NB4 (cell line): ENCODE data around the gene IFFO2.

ENCODE experiments used
- DNase-seq: peaks from one replicate; pipeline ENCODE4 v3.0.0; 2010; ENCODE audit warnings: low read depth
- H3K4me3 ChIP-seq: one replicate; pipeline ENCODE4 v1.5.1; 2011; ENCODE audit warnings: mild to moderate bottlenecking, low read depth, low read length, moderate library complexity
- CTCF ChIP-seq: IDR thresholded peaks from one replicate; pipeline ENCODE4 v1.5.1; 2012; ENCODE audit warnings: low read depth, low read length
- MYC ChIP-seq: IDR thresholded peaks from 2 replicates; pipeline ENCODE4 v1.6.1; 2011; ENCODE audit warnings: low read depth, low read length
- POLR2A ChIP-seq: IDR thresholded peaks from 2 replicates; pipeline ENCODE4 v1.6.1; 2011; ENCODE audit warnings: mild to moderate bottlenecking; ENCODE audit not compliant: insufficient read length; ENCODE audit errors: extremely low read depth
- TF ChIP-seq, protein P1 (sequence below): IDR thresholded peaks from 2 replicates; pipeline ENCODE4 v1.6.1; 2011; ENCODE audit warnings: low read depth, low read length

The IFFO2 gene

DNA sequence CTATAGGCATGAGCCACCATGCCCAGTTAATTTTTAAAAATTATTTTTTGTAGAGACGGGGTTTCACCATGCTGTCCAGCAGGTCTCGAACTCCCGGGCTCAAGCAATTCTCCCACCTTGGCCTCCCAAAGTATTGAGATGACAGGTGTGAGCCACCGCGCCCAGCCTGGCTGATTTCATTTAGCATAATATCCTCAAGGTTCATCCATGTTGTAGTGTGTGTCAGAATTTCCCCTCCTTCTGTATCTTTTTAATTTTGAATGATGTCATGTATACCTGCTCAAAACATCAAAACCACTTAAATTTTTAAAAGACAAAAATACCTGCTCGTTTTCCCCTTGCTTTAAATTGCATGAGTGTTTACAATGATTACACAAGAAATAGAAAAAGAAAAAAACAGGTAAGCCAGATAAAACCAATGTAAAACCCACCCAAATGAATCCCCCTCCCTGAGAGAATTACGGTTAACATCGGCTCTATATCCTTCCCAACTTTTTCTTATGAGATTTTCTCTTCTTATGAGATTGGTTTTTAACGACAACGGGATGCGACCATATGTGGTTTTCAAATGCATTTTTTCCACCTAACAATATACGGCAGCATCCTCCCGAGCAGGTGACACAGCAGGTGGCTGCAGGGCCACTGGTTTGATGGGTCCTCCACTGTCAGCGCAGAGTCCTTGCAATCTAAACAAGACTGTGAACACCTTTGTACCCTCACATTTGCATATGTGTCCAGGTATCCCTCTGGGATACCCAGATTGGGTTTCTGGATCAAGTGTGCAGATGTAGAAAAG is 22.1 kb downstream of the IFFO2 start:
- TF ChIP-seq, protein P1, sequence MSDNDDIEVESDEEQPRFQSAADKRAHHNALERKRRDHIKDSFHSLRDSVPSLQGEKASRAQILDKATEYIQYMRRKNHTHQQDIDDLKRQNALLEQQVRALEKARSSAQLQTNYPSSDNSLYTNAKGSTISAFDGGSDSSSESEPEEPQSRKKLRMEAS, result no peak
- TF ChIP-seq MYC, result no peak
- DNase-seq, result no peak
- H3K4me3 ChIP-seq, result no peak overlapping the region

GRCh38 chr1:18932879-18933278 is 23.6 kb downstream of the IFFO2 start:
- no peak for TF ChIP-seq MYC
- no peak for TF ChIP-seq CTCF
- TF ChIP-seq, protein P1, result no peak
- H3K4me3 ChIP-seq, result no peak overlapping the region
- DNase-seq, result no peak

- no peak for TF ChIP-seq POLR2A
- TF ChIP-seq CTCF, result no peak
- TF ChIP-seq MYC, result no peak
- no peak for DNase-seq
- no peak overlapping the region for H3K4me3 ChIP-seq
Observed at GRCh38 chr1:18932387-18932786, 24.1 kb downstream of the IFFO2 start.

GRCh38 chr1:18931730-18932129 is 24.7 kb downstream of the IFFO2 start:
- no peak for DNase-seq

GRCh38 chr1:18929686-18930085 is 26.8 kb downstream of the IFFO2 start:
- TF ChIP-seq MYC (no peak), CTCF (no peak), POLR2A (no peak)
- TF ChIP-seq, protein P1, result no peak
- no peak overlapping the region for H3K4me3 ChIP-seq
- no peak for DNase-seq

More at GRCh38 chr1:18931730-18932129, 24.7 kb downstream of the IFFO2 start:
- no peak overlapping the region for H3K4me3 ChIP-seq
- TF ChIP-seq, protein P1, result no peak
- no peak for TF ChIP-seq POLR2A
- no peak for TF ChIP-seq MYC

GRCh38 chr1:18928985-18929384 is 27.5 kb downstream of the IFFO2 start:
- no peak for TF ChIP-seq POLR2A
- no peak for TF ChIP-seq CTCF
- TF ChIP-seq MYC, result no peak
- TF ChIP-seq, protein P1, result no peak
- H3K4me3 ChIP-seq, result no peak overlapping the region
- no peak for DNase-seq

DNA sequence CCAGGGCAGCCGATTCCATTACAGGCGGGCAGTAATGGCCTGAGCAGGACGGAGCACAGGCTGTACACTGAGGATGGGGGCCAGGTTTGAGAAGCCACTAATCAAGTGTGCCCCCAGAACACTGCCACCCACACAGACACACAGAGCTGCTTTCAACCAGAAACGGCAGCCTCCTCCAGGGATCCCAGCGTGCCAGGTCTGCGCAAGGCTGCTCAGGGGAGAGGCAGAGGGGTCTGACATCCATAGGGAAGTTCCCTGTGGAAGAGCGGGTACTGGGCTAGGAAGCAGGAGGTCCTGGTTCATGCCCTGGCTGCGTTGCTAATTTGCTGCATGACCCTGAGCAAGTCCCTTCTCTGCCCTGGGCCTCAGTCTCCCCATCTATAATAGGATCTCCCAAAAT is 28.1 kb downstream of the IFFO2 start:
- TF ChIP-seq, protein P1, result no peak
- no peak for TF ChIP-seq CTCF
- TF ChIP-seq MYC, result no peak
- no peak for TF ChIP-seq POLR2A
- no peak overlapping the region for H3K4me3 ChIP-seq
- DNase-seq, result no peak
